HCT116 (cell line): ENCODE measurements around the gene YEATS4.

Experiments used
- CBX3 ChIP-seq: IDR thresholded peaks from 2 replicates; pipeline ENCODE4 v1.6.1; 2012; ENCODE audit warnings: low read depth
- CTCF ChIP-seq, 3 experiments: fragments of 200-600 bp in 1 of 3; sonication (generic) in 1 of 3; IDR thresholded peaks in 2 of 3; conservative IDR thresholded peaks in 1 of 3; 2 replicates each; pipeline ENCODE4 v1.5.1; 2012 to 2017; ENCODE audit warnings: low read depth in 2 of 3, low read length in 2 of 3, antibody characterized with exemption in 1 of 3, borderline replicate concordance in 1 of 3, control low read depth in 1 of 3, mild to moderate bottlenecking in 1 of 3, mixed read lengths in 1 of 3, mixed run types in 1 of 3, moderate library complexity in 1 of 3; ENCODE audit not compliant: insufficient read depth in 1 of 3
- EZH2 ChIP-seq: fragments of 200-600 bp; sonication (generic); IDR thresholded peaks from 2 replicates; pipeline ENCODE4 v1.6.1; 2017; ENCODE audit warnings: antibody characterized with exemption, mixed run types
- EZH2phosphoT487 ChIP-seq: fragments of 200-600 bp; IDR thresholded peaks from 2 replicates; pipeline ENCODE4 v1.6.1; 2018; ENCODE audit warnings: antibody characterized with exemption, borderline replicate concordance
- POLR2A ChIP-seq: IDR thresholded peaks from 2 replicates; pipeline ENCODE4 v1.7.0; 2011; ENCODE audit warnings: borderline replicate concordance; ENCODE audit not compliant: insufficient read depth, insufficient read length; ENCODE audit errors: extremely low read depth
- POLR2AphosphoS5 ChIP-seq: IDR thresholded peaks from 2 replicates; pipeline ENCODE4 v1.6.1; 2011; ENCODE audit warnings: mild to moderate bottlenecking, low read depth, low read length, moderate library complexity
- RAD21 ChIP-seq: IDR thresholded peaks from 2 replicates; pipeline ENCODE4 v1.6.1; 2012; ENCODE audit warnings: low read depth, mild to moderate bottlenecking
- REST ChIP-seq: IDR thresholded peaks from 2 replicates; pipeline ENCODE4 v1.6.1; 2012; ENCODE audit warnings: low read depth
- SIN3A ChIP-seq: IDR thresholded peaks from 2 replicates; pipeline ENCODE4 v1.6.1; 2012; ENCODE audit warnings: low read depth
- SRF ChIP-seq: IDR thresholded peaks from 2 replicates; pipeline ENCODE4 v1.6.1; 2012; ENCODE audit warnings: low read depth
- YY1 ChIP-seq: IDR thresholded peaks from 2 replicates; pipeline ENCODE4 v1.6.1; 2011; ENCODE audit warnings: low read length, low read depth, moderate library complexity, mild to moderate bottlenecking; ENCODE audit not compliant: insufficient replicate concordance; ENCODE audit errors: extremely low read depth

DNA sequence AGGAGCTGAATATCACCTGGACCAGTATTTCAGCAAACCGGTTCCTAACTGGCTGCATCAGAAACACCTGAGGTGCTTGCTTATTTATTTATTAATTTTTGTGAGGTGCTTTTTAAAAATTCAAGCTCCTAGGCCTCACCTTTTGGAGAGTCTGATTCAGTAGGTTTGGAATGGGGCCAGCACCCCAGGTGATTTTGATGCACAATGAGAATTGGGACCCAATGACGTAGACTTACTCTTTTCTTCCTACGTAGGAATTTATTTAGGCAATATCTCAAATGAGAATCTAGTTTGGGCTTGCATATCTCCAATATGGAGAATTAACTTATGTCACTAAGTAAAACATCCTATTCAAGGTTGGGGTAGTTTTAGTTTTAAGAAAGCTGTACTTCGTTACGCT lies 7.3 kb downstream of the YEATS4 start:
- TF ChIP-seq POLR2A, result no peak
- TF ChIP-seq SIN3A, result no peak
- TF ChIP-seq POLR2AphosphoS5, result no peak
- TF ChIP-seq EZH2, result no peak
- no peak for TF ChIP-seq REST
- no peak for TF ChIP-seq CTCF (IDR thresholded peaks at IDR 0.05 in 2 of 3, conservative IDR thresholded peaks at IDR 0.05 in 1 of 3; ENCODE audit: borderline replicate concordance in 1 of 3, insufficient read depth in 1 of 3, low read depth in 2 of 3, low read length in 2 of 3)
- TF ChIP-seq RAD21, result no peak
- no peak for TF ChIP-seq YY1
- TF ChIP-seq EZH2phosphoT487, result no peak
- no peak for TF ChIP-seq SRF
- TF ChIP-seq CBX3, result no peak
